Effector memory CD8-positive, alpha-beta T cell (primary cell): Measurements from ENCODE around the gene OGFOD2.

ENCODE experiments used
- ATAC-seq: fragments of 150-1000 bp; cut with Tn5 transposase; replicated peaks from 2 replicates; pipeline ENCODE4 v1.10.0; 2021; ENCODE audit warnings: mild to moderate bottlenecking, moderate library complexity
- DNase-seq, 3 experiments: peaks; one replicate each; pipeline ENCODE4 v3.0.0; 2021
- H3K27ac Mint-ChIP-seq, 2 donors: one replicate each; pipeline ENCODE4 v1.8.0; 2022; ENCODE audit warnings: mild to moderate bottlenecking in 2 of 2, mixed read lengths in 2 of 2, moderate library complexity in 2 of 2
- H3K27me3 Mint-ChIP-seq, 2 donors: one replicate each; pipeline ENCODE4 v1.8.0; 2022; ENCODE audit warnings: mixed read lengths in 2 of 2
- H3K36me3 Mint-ChIP-seq: one replicate; pipeline ENCODE4 v1.8.0; 2022; ENCODE audit warnings: mild to moderate bottlenecking, moderate library complexity, mixed read lengths; ENCODE audit not compliant: insufficient read depth
- H3K4me1 Mint-ChIP-seq, 2 donors: one replicate each; pipeline ENCODE4 v1.8.0; 2022; ENCODE audit warnings: low read depth in 2 of 2, mixed read lengths in 2 of 2
- H3K4me3 Mint-ChIP-seq, 2 donors: one replicate each; pipeline ENCODE4 v1.8.0; 2022; ENCODE audit warnings: mild to moderate bottlenecking in 2 of 2, mixed read lengths in 2 of 2, moderate library complexity in 2 of 2
- H3K9me3 Mint-ChIP-seq, 2 donors: one replicate each; pipeline ENCODE4 v1.8.0; 2022; ENCODE audit warnings: mixed read lengths in 2 of 2

OGFOD2 gene

GRCh38 chr12:122959566-122960192, 15.4 kb upstream of the OGFOD2 start:
- no peaks in the 10 kb centered on the region for H3K36me3 Mint-ChIP-seq
- no peaks in the 10 kb centered on the region for H3K9me3 Mint-ChIP-seq
- H3K27ac Mint-ChIP-seq: no peak overlapping the region

GRCh38 chr12:122960193-122960569, 14.9 kb upstream of the OGFOD2 start:
- no peaks in the 10 kb centered on the region for H3K27me3 Mint-ChIP-seq
- no peak overlapping the region for H3K27ac Mint-ChIP-seq
- ATAC-seq (no peak), DNase-seq (no peak)
- H3K4me1 Mint-ChIP-seq: peaks cover 0 to 4% of the 10 kb centered on the region in 2 donors
- H3K9me3 Mint-ChIP-seq: no peaks in the 10 kb centered on the region
- H3K36me3 Mint-ChIP-seq: no peaks in the 10 kb centered on the region
- no peak overlapping the region for H3K4me3 Mint-ChIP-seq

More at GRCh38 chr12:122959566-122960192, 15.4 kb upstream of the OGFOD2 start:
- Mint-ChIP-seq H3K4me1 (no peaks in the 10 kb centered on the region), H3K4me3 (no peak overlapping the region), H3K27me3 (no peaks in the 10 kb centered on the region)
- no peak for ATAC-seq
- no peak for DNase-seq

- no peak for ATAC-seq
- Mint-ChIP-seq H3K27ac (no peak overlapping the region), H3K36me3 (no peaks in the 10 kb centered on the region), H3K27me3 (no peaks in the 10 kb centered on the region), H3K4me1 (peaks cover 0 to 6% of the 10 kb centered on the region in 2 donors), H3K9me3 (no peaks in the 10 kb centered on the region), H3K4me3 (no peak overlapping the region)
- no peak for DNase-seq
Measured at GRCh38 chr12:122961531-122962329, 13.3 kb upstream of the OGFOD2 start.

- no peaks in the 10 kb centered on the region for H3K9me3 Mint-ChIP-seq
- no peak for ATAC-seq
- H3K4me1 Mint-ChIP-seq: peaks cover 0 to 8% of the 10 kb centered on the region in 2 donors
Measured at GRCh38 chr12:122963941-122964265, 11.1 kb upstream of the OGFOD2 start.

GRCh38 chr12:122964439-122965257, 10.4 kb upstream of the OGFOD2 start:
- Mint-ChIP-seq H3K9me3 (no peaks in the 10 kb centered on the region), H3K27me3 (no peaks in the 10 kb centered on the region), H3K27ac (peak overlapping the region; percentile 15 to 49), H3K4me3 (peak overlapping the region; percentile 58 to 60), H3K4me1 (peaks cover 0 to 8% of the 10 kb centered on the region in 2 donors), H3K36me3 (no peaks in the 10 kb centered on the region)
- DNase-seq (no peak), ATAC-seq (no peak)

More at GRCh38 chr12:122963941-122964265, 11.1 kb upstream of the OGFOD2 start:
- Mint-ChIP-seq H3K36me3 (no peaks in the 10 kb centered on the region), H3K4me3 (no peak overlapping the region), H3K27ac (peak overlapping the region in 1 of 2 donors; percentile 15), H3K27me3 (no peaks in the 10 kb centered on the region)
- DNase-seq: no peak

GRCh38 chr12:122965321-122965751, 9.7 kb upstream of the OGFOD2 start:
- H3K4me3 Mint-ChIP-seq: peak overlapping the region; percentile 58 to 60
- H3K27ac Mint-ChIP-seq: peak overlapping the region in 1 of 2 donors; percentile 49
- no peaks in the 10 kb centered on the region for H3K36me3 Mint-ChIP-seq
- H3K4me1 Mint-ChIP-seq: peaks cover 0 to 8% of the 10 kb centered on the region in 2 donors
- H3K27me3 Mint-ChIP-seq: no peaks in the 10 kb centered on the region
- ATAC-seq (no peak), DNase-seq (no peak)
- no peaks in the 10 kb centered on the region for H3K9me3 Mint-ChIP-seq

- DNase-seq (peak; percentile 84 to 86 (median 85)), ATAC-seq (peak; percentile 94)
- Mint-ChIP-seq H3K4me1 (peaks cover 0 to 8% of the 10 kb centered on the region in 2 donors), H3K27me3 (no peaks in the 10 kb centered on the region), H3K4me3 (peak within 1 kb of the TSS; percentile 58 to 59), H3K36me3 (no peaks in the 10 kb centered on the region), H3K9me3 (no peaks in the 10 kb centered on the region), H3K27ac (peak within 1 kb of the TSS in 1 of 2 donors; percentile 11)
Measured at GRCh38 chr12:122965851-122966742, 8.9 kb upstream of the OGFOD2 start, which contains the start of gene ABCB9. TSS of gene ABCB9 (minus strand) at chr12:122966463. CDS start at chr12:122960235, 6,228 bp downstream.

- Mint-ChIP-seq H3K4me1 (peaks cover 0 to 8% of the 10 kb centered on the region in 2 donors), H3K9me3 (no peaks in the 10 kb centered on the region), H3K27ac (peak overlapping the region in 1 of 2 donors; percentile 11), H3K36me3 (no peaks in the 10 kb centered on the region), H3K4me3 (peak overlapping the region; percentile 58 to 59), H3K27me3 (no peaks in the 10 kb centered on the region)
- no peak for ATAC-seq
- DNase-seq: no peak
Measured at GRCh38 chr12:122966743-122967550, 8.1 kb upstream of the OGFOD2 start.

GRCh38 chr12:122968104-122968503, 6.9 kb upstream of the OGFOD2 start:
- Mint-ChIP-seq H3K4me1 (peaks cover 0 to 8% of the 10 kb centered on the region in 2 donors), H3K27ac (no peak overlapping the region), H3K36me3 (no peaks in the 10 kb centered on the region), H3K27me3 (no peaks in the 10 kb centered on the region), H3K9me3 (no peaks in the 10 kb centered on the region), H3K4me3 (no peak overlapping the region)
- DNase-seq (no peak), ATAC-seq (no peak)

GRCh38 chr12:122969676-122970075, 5.4 kb upstream of the OGFOD2 start:
- Mint-ChIP-seq H3K27me3 (no peaks in the 10 kb centered on the region), H3K27ac (no peak overlapping the region), H3K36me3 (peaks cover 6% of the 10 kb centered on the region), H3K4me1 (peaks cover 0 to 15% of the 10 kb centered on the region in 2 donors), H3K9me3 (no peaks in the 10 kb centered on the region), H3K4me3 (no peak overlapping the region)
- ATAC-seq (no peak), DNase-seq (no peak)

- Mint-ChIP-seq H3K27me3 (no peaks in the 10 kb centered on the region), H3K4me3 (peak overlapping the region; percentile 98 to 99), H3K36me3 (peaks cover 13% of the 10 kb centered on the region), H3K9me3 (no peaks in the 10 kb centered on the region), H3K27ac (peak overlapping the region; percentile 98 to 99), H3K4me1 (peaks cover 18 to 19% of the 10 kb centered on the region in 2 donors)
- ATAC-seq (peak; percentile 85), DNase-seq (peak; percentile 98 to 99 (median 99))
Measured at GRCh38 chr12:122974274-122974891, 661 bp upstream of the OGFOD2 start.
